Peyer's patch (tissue), 4 donors: ENCODE measurements around the gene ACAT2. TPM values are rescaled to one million over a fixed set of nuclear protein-coding genes. Genes with fewer than 3 reads are reported as not detected.
"Not testable (repeated sequence)": the region's sequence is repeated elsewhere in the genome, so short reads cannot be mapped to it uniquely, and the experiment has no call there.

Source experiments
- DNase-seq, 3 donors: peaks; one replicate each; pipeline ENCODE4 v3.0.0-alpha.2; 2017 to 2019
- H3K27ac ChIP-seq, 4 donors: fragments of 200-600 bp; sonication (generic); one replicate each; pipeline ENCODE4 v1.5.1; 2016 to 2019
- H3K27me3 ChIP-seq, 2 donors: fragments of 200-600 bp; sonication (generic); one replicate each; pipeline ENCODE4 v1.5.1; 2019
- H3K36me3 ChIP-seq, 3 donors: fragments of 200-600 bp; sonication (generic); one replicate each; pipeline ENCODE4 v1.5.1; 2016 to 2019
- H3K4me1 ChIP-seq, 4 donors: fragments of 200-600 bp; sonication (generic); one replicate each; pipeline ENCODE4 v1.5.1; 2016 to 2019
- H3K4me3 ChIP-seq, 4 donors: fragments of 200-600 bp; sonication (generic); 1 replicate in 3 of 4; 2 replicates in 1 of 4; pipeline ENCODE4 v1.5.1; 2016 to 2019; ENCODE audit warnings: mild to moderate bottlenecking in 1 of 4
- H3K9me3 ChIP-seq, 4 donors: fragments of 200-600 bp; sonication (generic); one replicate each; pipeline ENCODE4 v1.5.1; 2016 to 2019; ENCODE audit warnings: mild to moderate bottlenecking in 1 of 4
- CTCF ChIP-seq, 6 experiments: fragments of 450-650 bp in 4 of 6; fragments of 200-600 bp in 2 of 6; sonication (generic) in 1 of 6; IDR thresholded peaks; one replicate each; pipeline ENCODE4 v1.5.1; 2017 to 2019; ENCODE audit warnings: antibody characterized with exemption in 6 of 6, mild to moderate bottlenecking in 3 of 6, moderate library complexity in 1 of 6
- POLR2A ChIP-seq, 2 donors: fragments of 450-650 bp; IDR thresholded peaks; one replicate each; pipeline ENCODE4 v1.5.1; 2017; ENCODE audit warnings: antibody characterized with exemption in 2 of 2, mild to moderate bottlenecking in 2 of 2, moderate library complexity in 2 of 2
- total RNA-seq, 4 donors: library from RNA; depleted of rRNA; stranded (reverse); fragments of >200 nt; gene quantifications; one replicate each; pipeline ENCODE4 v1.1.0, GENCODE V29; 2016

The ACAT2 gene
- total RNA-seq, 4 donors from 2014 or later, result 6.6 to 22.2 (median 16.5) TPM

GRCh38 chr6:159790956-159791598, 29.2 kb downstream of the ACAT2 start:
- TF ChIP-seq POLR2A (IDR thresholded peaks at IDR 0.05) (no peak), CTCF (IDR thresholded peaks at IDR 0.05) (no peak)
- peaks cover 0 to 40% (median 13%) of the 10 kb centered on the region in 4 donors for H3K4me1 ChIP-seq
- peaks cover 0 to 31% (median 0%) of the 10 kb centered on the region in 3 donors for H3K36me3 ChIP-seq

GRCh38 chr6:159794976-159795375, 33.1 kb downstream of the ACAT2 start:
- H3K27ac ChIP-seq, H3K4me3 ChIP-seq, H3K9me3 ChIP-seq, H3K27me3 ChIP-seq, DNase-seq: not testable (repeated sequence)
- Histone ChIP-seq H3K36me3 (peaks cover 0 to 47% (median 0%) of the 10 kb centered on the region in 3 donors), H3K4me1 (peaks cover 0 to 24% (median 7%) of the 10 kb centered on the region in 4 donors)

More at GRCh38 chr6:159790956-159791598, 29.2 kb downstream of the ACAT2 start:
- Histone ChIP-seq H3K27me3 (no peaks in the 10 kb centered on the region), H3K27ac (peak overlapping the region; percentile 93 to 100 (median 96)), H3K4me3 (peak overlapping the region; percentile 82 to 100 (median 96)), H3K9me3 (no peaks in the 10 kb centered on the region)
- DNase-seq, result peak in 1 of 3 donors; percentile 22

GRCh38 chr6:159797554-159797953, 35.7 kb downstream of the ACAT2 start:
- no peaks in the 10 kb centered on the region for H3K9me3 ChIP-seq
- H3K4me3 ChIP-seq, result no peak overlapping the region
- H3K4me1 ChIP-seq, result peaks cover 0 to 6% (median 0%) of the 10 kb centered on the region in 4 donors
- no peak for DNase-seq
- H3K36me3 ChIP-seq, result peaks cover 0 to 43% (median 0%) of the 10 kb centered on the region in 3 donors
- TF ChIP-seq CTCF (IDR thresholded peaks at IDR 0.05) (no peak), POLR2A (IDR thresholded peaks at IDR 0.05) (no peak)
- H3K27me3 ChIP-seq, result no peaks in the 10 kb centered on the region
- no peak overlapping the region for H3K27ac ChIP-seq

- Histone ChIP-seq H3K36me3 (peaks cover 0 to 35% (median 0%) of the 10 kb centered on the region in 3 donors), H3K4me3 (no peak within 1 kb of the TSS), H3K9me3 (no peaks in the 10 kb centered on the region), H3K4me1 (no peaks in the 10 kb centered on the region), H3K27ac (no peak within 1 kb of the TSS), H3K27me3 (no peaks in the 10 kb centered on the region)
- TF ChIP-seq CTCF (IDR thresholded peaks at IDR 0.05) (no peak), POLR2A (IDR thresholded peaks at IDR 0.05) (no peak)
- no peak for DNase-seq
Measured at GRCh38 chr6:159800141-159800865, 38.5 kb downstream of the ACAT2 start, which contains the start of gene PNLDC1. PNLDC1 (plus strand) TSS chr6:159800276; CDS start chr6:159800308, 32 bp downstream.

GRCh38 chr6:159801935-159802334, 40.1 kb downstream of the ACAT2 start:
- no peak overlapping the region for H3K27ac ChIP-seq
- H3K9me3 ChIP-seq, result no peaks in the 10 kb centered on the region
- TF ChIP-seq CTCF (IDR thresholded peaks at IDR 0.05), result no peak
- TF ChIP-seq POLR2A (IDR thresholded peaks at IDR 0.05), result no peak
- no peak overlapping the region for H3K4me3 ChIP-seq
- DNase-seq, result no peak
- H3K4me1 ChIP-seq, result no peaks in the 10 kb centered on the region
- H3K27me3 ChIP-seq, result no peaks in the 10 kb centered on the region
- peaks cover 0 to 33% (median 0%) of the 10 kb centered on the region in 3 donors for H3K36me3 ChIP-seq

- no peaks in the 10 kb centered on the region for H3K4me1 ChIP-seq
- peaks cover 0 to 7% (median 0%) of the 10 kb centered on the region in 3 donors for H3K36me3 ChIP-seq
- TF ChIP-seq POLR2A (IDR thresholded peaks at IDR 0.05), result no peak
- TF ChIP-seq CTCF (IDR thresholded peaks at IDR 0.05), result no peak
- no peak overlapping the region for H3K4me3 ChIP-seq
- H3K27me3 ChIP-seq, result no peaks in the 10 kb centered on the region
- H3K9me3 ChIP-seq, result no peaks in the 10 kb centered on the region
- DNase-seq, result no peak
- H3K27ac ChIP-seq, result no peak overlapping the region
Measured at GRCh38 chr6:159804504-159804903, 42.7 kb downstream of the ACAT2 start.
